C4-2B (cell line): Measurements from ENCODE around the gene CHRNA10.

ENCODE experiments used
- CTCF ChIP-seq: fragments of 450-650 bp; conservative IDR thresholded peaks from 2 replicates; pipeline ENCODE4 v1.5.1; 2017; ENCODE audit warnings: mild to moderate bottlenecking
- ZFX ChIP-seq: fragments of 450-650 bp; IDR thresholded peaks from 2 replicates; pipeline ENCODE4 v1.6.1; 2017

DNA sequence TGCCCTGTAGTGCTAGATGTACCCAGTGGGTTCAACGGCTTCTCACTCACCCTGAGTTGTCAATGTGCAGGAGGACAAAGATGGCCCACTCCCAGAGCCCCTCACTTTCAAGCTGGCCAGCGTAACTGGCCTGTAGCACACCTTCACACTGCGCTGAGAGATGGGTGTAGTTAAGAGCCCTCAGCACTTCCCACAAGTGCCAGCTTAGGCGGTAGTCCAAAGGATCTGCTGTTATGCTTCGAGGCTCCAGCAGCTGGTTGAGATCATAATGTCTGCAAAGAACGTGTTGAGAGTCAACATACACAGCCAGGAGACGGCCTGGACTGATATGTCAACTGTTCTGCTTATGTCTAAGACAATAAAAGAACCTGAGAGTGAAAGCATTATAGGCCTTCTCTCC, 14.7 kb upstream of the CHRNA10 start:
- no peak for TF ChIP-seq CTCF
- TF ChIP-seq ZFX = no peak
